OCI-LY3 (cell line): ENCODE measurements around the gene LRRC14B.

Source experiments
- H2AFZ ChIP-seq: fragments of 200-600, 300-600 bp; shearing (Covaris generic); 2 replicates; pipeline ENCODE4 v1.6.0; 2014; ENCODE audit warnings: antibody characterized with exemption, low read depth, low read length
- H3K27ac ChIP-seq: fragments of 200-600, 300-600 bp; sonication (generic); 2 replicates; pipeline ENCODE4 v1.5.1; 2014; ENCODE audit warnings: mild to moderate bottlenecking, low read length, moderate library complexity, mixed read lengths
- H3K27me3 ChIP-seq: fragments of 200-600, 300-600 bp; sonication (generic); 2 replicates; pipeline ENCODE4 v1.6.1; 2014; ENCODE audit warnings: low read depth, low read length, mixed read lengths
- H3K36me3 ChIP-seq: fragments of 200-600, 300-600 bp; sonication (generic); replicated peaks from 2 replicates; pipeline ENCODE3; 2014; ENCODE audit warnings: low read depth, low read length, mixed read lengths
- H3K4me1 ChIP-seq: fragments of 300-600, 200-600 bp; sonication (generic); 2 replicates; pipeline ENCODE4 v1.6.1; 2014; ENCODE audit warnings: low read length, mixed read lengths
- H3K4me2 ChIP-seq: fragments of 200-600, 300-600 bp; sonication (generic); 2 replicates; pipeline ENCODE4 v1.6.1; 2014; ENCODE audit warnings: low read length, mixed read lengths
- H3K4me3 ChIP-seq: fragments of 300-600, 200-600 bp; sonication (generic); 2 replicates; pipeline ENCODE4 v1.5.1; 2014; ENCODE audit warnings: antibody characterized with exemption, mild to moderate bottlenecking, low read length, moderate library complexity
- H3K79me2 ChIP-seq: fragments of 300-600, 200-600 bp; shearing (Covaris generic); 2 replicates; pipeline ENCODE4 v1.6.1; 2014; ENCODE audit warnings: mild to moderate bottlenecking, low read length, mixed read lengths
- H3K9ac ChIP-seq: fragments of 300-600, 200-600 bp; shearing (Covaris generic); 2 replicates; pipeline ENCODE4 v1.6.0; 2014; ENCODE audit warnings: mild to moderate bottlenecking, low read length, moderate library complexity
- H3K9me3 ChIP-seq: fragments of 200-600, 300-600 bp; shearing (Covaris generic); 2 replicates; pipeline ENCODE4 v1.6.1; 2014; ENCODE audit warnings: low read length, mixed read lengths; ENCODE audit not compliant: insufficient read depth
- H4K20me1 ChIP-seq: fragments of 200-600, 300-600 bp; sonication (generic); 2 replicates; pipeline ENCODE4 v1.6.1; 2016; ENCODE audit warnings: low read length, mixed read lengths; ENCODE audit not compliant: insufficient read depth
- CTCF ChIP-seq: fragments of 200-600, 300-600 bp; sonication (generic); IDR thresholded peaks from 2 replicates; pipeline ENCODE4 v1.5.1; 2014; ENCODE audit warnings: antibody characterized with exemption, low read length, low read depth
- EZH2phosphoT487 ChIP-seq: fragments of 200-600 bp; shearing (Covaris generic); IDR thresholded peaks from 2 replicates; pipeline ENCODE4 v1.6.1; 2018; ENCODE audit warnings: antibody characterized with exemption, mixed run types, low read depth

The LRRC14B gene

GRCh38 chr5:187617-188451 lies 3.5 kb upstream of the LRRC14B start:
- TF ChIP-seq CTCF (no peak), EZH2phosphoT487 (no peak)
- H3K4me3 ChIP-seq = peak overlapping the region; percentile 65; the same call in 1 of the 2 replicates
- no peaks in the 10 kb centered on the region for H3K36me3 ChIP-seq
- H3K9me3 ChIP-seq = no peaks in the 10 kb centered on the region
- H3K27me3 ChIP-seq = no peaks in the 10 kb centered on the region
- peak overlapping the region; percentile 61 for H3K4me2 ChIP-seq
- H3K9ac ChIP-seq = no peak overlapping the region
- H3K79me2 ChIP-seq = no peaks in the 10 kb centered on the region
- peak overlapping the region; percentile 96 for H2AFZ ChIP-seq
- no peaks in the 10 kb centered on the region for H3K4me1 ChIP-seq
- H3K27ac ChIP-seq = no peak overlapping the region
- no peaks in the 10 kb centered on the region for H4K20me1 ChIP-seq

- no peaks in the 10 kb centered on the region for H3K4me1 ChIP-seq
- H3K27me3 ChIP-seq = no peaks in the 10 kb centered on the region
- H3K27ac ChIP-seq = no peak overlapping the region
- peak overlapping the region; percentile 61 for H3K4me2 ChIP-seq
- TF ChIP-seq CTCF (peak; percentile 63), EZH2phosphoT487 (no peak)
- no peaks in the 10 kb centered on the region for H4K20me1 ChIP-seq
- H3K9me3 ChIP-seq = no peaks in the 10 kb centered on the region
- H3K4me3 ChIP-seq = peak overlapping the region; percentile 65
- H2AFZ ChIP-seq = peak overlapping the region; percentile 96
- no peaks in the 10 kb centered on the region for H3K79me2 ChIP-seq
- H3K9ac ChIP-seq = no peak overlapping the region
- H3K36me3 ChIP-seq = no peaks in the 10 kb centered on the region
These were observed 2.5 kb upstream of the LRRC14B start for GRCh38 chr5:188488-189481.

- Histone ChIP-seq H3K27ac (no peak overlapping the region), H3K4me1 (no peaks in the 10 kb centered on the region), H3K27me3 (no peaks in the 10 kb centered on the region), H2AFZ (no peak overlapping the region), H3K4me2 (no peak overlapping the region), H4K20me1 (no peaks in the 10 kb centered on the region), H3K4me3 (no peak overlapping the region), H3K36me3 (no peaks in the 10 kb centered on the region), H3K79me2 (no peaks in the 10 kb centered on the region), H3K9ac (no peak overlapping the region), H3K9me3 (no peaks in the 10 kb centered on the region)
- no peak for TF ChIP-seq CTCF
These were observed 1.8 kb upstream of the LRRC14B start for GRCh38 chr5:189486-189885.

- H3K4me1 ChIP-seq = no peaks in the 10 kb centered on the region
These were observed 1.3 kb upstream of the LRRC14B start for GRCh38 chr5:189976-190365.

More at GRCh38 chr5:189976-190365, 1.3 kb upstream of the LRRC14B start:
- Histone ChIP-seq H4K20me1 (no peaks in the 10 kb centered on the region), H3K27ac (no peak overlapping the region), H3K36me3 (no peaks in the 10 kb centered on the region), H3K9me3 (no peaks in the 10 kb centered on the region), H3K27me3 (no peaks in the 10 kb centered on the region), H2AFZ (no peak overlapping the region), H3K4me2 (no peak overlapping the region), H3K4me3 (no peak overlapping the region), H3K9ac (no peak overlapping the region), H3K79me2 (no peaks in the 10 kb centered on the region)
- TF ChIP-seq EZH2phosphoT487 = no peak
- TF ChIP-seq CTCF = no peak
